Stomach (tissue), 4 donors: Measurements from ENCODE around the gene TMEM129.

Experiments used
- CTCF ChIP-seq, 7 experiments: fragments of 450-650 bp in 4 of 7; fragments of 200-600 bp in 3 of 7; sonication (generic) in 3 of 7; IDR thresholded peaks; one replicate each; pipeline ENCODE4 v1.5.1; 2016 to 2019; ENCODE audit warnings: antibody characterized with exemption in 7 of 7, control low read depth in 2 of 7, mild to moderate bottlenecking in 1 of 7
- EP300 ChIP-seq: sonication (generic); formaldehyde crosslinking; IDR thresholded peaks from one replicate; pipeline ENCODE4 v1.6.1; 2017; ENCODE audit warnings: antibody characterized with exemption
- POLR2A ChIP-seq, 4 donors: fragments of 450-650 bp; IDR thresholded peaks; one replicate each; pipeline ENCODE4 v1.6.1; 2016; ENCODE audit warnings: antibody characterized with exemption in 4 of 4, control low read depth in 2 of 4, mild to moderate bottlenecking in 1 of 4, moderate library complexity in 1 of 4
- POLR2AphosphoS5 ChIP-seq, 3 donors: sonication (generic); formaldehyde crosslinking; IDR thresholded peaks; one replicate each; pipeline ENCODE4 v1.6.1; 2016; ENCODE audit warnings: antibody characterized with exemption in 3 of 3

DNA sequence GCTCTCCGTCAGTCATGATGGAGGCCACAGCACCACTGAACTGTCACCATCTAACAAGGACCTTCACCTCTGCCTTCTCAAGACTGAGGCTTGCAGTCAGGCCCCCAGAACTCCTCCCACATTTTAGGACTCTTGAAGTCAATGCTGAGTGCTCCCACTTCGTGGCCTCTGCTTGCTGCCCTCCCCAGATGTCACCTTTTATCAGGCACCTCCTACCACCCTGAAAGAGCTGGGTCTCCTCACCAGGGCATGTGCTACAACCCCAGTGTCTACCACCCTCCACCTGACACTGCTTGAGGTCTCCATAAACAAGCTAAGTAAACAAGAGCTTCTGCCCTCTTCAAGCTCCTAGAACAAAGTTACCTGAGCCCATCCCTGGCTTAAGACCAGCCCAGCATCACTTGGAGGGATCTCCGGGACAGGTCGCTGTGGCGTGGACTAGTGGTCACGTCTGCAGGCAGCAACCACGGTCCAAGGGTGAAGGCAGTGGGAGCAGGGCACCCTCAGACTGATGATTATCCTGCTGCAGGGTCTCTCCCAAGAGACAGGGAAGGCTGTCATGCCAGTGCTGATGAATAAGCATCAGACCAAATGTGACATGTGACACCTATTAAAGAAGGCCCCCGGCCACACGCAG is 29.3 kb downstream of the TMEM129 start:
- TF ChIP-seq CTCF (IDR thresholded peaks at IDR 0.05) (no peak), POLR2AphosphoS5 (IDR thresholded peaks at IDR 0.05) (no peak), POLR2A (IDR thresholded peaks at IDR 0.05) (no peak), EP300 (no peak)
